IPS-11a (cell line): ENCODE measurements around the gene HIGD1C.

Source experiments
- H3K4me3 ChIP-seq: one replicate; pipeline ENCODE4 v1.5.1; 2013; ENCODE audit warnings: low read depth, low read length, control low read depth

HIGD1C gene

DNA sequence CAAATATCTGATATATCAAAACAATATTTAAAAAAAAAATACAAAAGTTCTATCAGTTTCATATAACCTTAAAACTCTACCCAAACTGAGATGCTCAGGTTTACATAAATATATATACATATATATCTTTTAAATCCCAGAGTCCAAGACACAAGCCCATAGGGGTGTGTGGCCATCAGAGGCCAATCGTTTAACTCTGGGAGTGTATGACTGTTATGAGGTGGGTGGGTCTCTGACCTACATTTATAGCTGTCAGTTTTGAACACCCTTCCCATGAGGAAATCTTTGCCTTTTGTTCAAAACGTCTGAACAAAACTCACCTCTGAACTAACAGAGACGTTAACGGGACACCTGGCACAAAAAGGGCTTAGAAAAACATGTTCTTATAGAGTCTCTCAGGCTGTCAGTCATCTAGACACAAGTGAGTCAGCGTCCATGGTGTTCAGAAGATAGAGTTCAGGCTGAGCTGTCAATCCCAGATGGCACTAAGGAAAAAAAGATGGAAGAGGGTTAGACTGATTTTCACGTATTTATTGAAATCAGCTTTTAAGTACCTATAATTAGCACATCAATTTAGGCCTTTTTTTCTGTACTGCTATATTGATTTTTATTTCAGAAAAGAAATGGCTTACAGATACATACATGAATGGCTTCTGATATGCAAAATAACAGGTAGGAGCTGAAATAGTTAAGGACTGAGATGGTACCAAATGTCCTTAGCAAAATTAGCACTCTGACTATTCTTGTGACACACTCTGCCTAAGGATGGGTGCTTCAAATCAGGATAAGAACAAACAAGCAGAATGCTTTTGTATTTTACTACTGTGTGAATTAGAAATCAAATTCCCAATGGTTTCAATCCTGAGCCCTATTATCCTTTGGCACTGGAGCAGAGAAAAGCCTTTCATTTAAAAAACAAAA lies 29.2 kb downstream of the HIGD1C start:
- no peak overlapping the region for H3K4me3 ChIP-seq

DNA sequence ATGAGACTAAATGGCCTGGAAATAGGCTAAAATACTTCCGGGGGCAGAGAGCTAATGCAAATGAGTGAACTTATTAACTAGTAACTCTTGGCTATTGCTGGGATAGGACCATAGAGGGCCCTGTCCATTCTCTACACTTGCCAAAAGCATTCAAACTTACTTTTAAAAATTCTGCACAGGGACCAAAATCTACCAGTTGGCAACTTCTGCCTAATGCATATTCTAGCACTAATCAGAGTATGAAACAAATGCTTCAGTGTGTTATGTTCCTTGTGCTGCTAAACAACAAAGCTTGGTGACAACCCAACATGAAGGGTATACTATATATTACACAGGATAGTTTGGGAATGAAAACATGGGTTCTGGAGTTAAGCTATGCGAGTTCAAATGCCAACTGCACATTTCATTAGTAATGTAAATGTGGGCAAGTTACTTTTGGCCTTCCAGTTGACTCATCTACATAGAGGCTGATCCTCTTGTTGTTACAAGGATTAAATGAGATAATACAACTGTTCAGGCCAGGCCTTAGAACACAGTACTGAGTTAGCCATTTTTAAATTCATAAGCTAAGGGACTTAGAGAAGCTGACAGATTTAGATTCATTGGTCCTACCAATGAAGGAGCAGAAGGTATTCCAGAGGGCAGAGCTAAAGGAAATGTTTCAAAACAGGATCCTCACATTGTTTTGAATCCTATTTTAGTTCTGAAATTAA lies 32.4 kb downstream of the HIGD1C start:
- H3K4me3 ChIP-seq, result no peak overlapping the region

DNA sequence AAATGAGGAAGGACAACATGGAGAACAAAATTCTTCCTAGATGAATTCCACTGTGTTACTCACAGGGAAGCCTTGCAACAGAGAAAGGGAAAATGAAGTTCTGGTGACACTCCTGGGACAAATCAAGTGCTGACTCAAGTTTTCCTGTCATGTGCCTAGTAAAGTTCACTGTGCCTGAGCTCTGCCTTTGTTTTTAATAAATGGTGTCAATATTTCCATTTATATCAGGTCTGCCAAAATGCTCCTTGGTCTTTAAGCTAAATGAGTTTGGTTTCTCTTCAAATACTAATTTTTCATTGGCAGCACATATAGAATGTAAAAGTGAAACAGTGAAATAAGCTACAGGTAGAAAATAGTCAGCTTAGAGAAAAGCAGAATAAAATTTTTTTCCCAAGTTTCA lies 33.0 kb downstream of the HIGD1C start:
- H3K4me3 ChIP-seq, result no peak overlapping the region

DNA sequence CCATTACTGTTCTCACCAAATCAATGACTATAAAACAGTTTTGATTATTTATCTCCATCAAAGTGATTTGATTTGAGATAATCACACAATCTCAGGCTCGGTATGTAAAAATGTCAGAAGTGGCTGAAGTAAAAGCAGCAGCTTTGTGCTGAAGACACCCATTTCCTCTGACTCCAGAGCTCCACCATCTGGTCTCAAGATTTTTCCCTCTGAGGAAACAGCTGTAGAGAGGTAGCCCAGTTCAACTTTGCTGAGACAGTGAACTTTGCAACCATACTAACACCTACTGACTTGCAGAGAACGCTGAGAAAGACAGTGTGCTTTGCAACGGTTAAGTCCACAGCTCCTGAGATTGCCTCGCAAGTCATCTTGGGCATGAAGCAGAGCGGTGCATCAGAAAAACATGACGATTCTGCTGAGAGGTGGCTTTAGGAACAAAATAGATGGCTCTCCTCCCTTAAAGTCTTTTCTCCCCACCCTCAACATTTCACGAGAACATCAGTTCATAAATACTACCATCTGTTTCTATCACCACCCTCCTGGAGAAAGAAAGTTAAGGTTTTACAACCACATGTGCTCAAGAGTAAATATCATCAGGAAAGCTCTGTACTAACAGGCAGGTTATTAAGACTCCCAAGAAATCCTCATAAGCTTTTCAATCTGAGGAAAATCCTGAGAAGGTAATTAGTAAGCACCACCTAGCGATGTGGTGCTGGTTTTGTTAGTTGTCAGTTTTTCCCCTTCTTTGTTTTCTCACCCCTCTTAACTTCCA lies 34.8 kb downstream of the HIGD1C start:
- H3K4me3 ChIP-seq, result no peak overlapping the region

DNA sequence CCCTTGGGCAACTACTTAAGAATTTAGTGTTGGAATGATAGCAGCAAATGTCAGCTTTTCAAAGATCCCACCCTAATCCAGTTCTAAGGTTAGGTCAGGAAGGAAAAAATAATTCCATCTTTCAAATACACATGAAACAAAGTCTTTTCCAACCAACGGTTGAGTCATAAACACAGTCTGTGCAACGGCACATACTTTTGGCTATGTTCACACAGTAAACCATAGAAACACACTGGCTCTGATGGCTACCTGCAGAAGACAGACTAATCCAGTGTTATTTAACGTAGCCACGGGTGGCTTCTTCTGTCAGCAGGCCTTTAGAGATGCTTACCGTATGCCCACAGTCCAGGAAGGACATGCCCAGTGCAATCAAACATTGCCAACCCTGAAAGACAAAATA lies 35.7 kb downstream of the HIGD1C start:
- no peak overlapping the region for H3K4me3 ChIP-seq

DNA sequence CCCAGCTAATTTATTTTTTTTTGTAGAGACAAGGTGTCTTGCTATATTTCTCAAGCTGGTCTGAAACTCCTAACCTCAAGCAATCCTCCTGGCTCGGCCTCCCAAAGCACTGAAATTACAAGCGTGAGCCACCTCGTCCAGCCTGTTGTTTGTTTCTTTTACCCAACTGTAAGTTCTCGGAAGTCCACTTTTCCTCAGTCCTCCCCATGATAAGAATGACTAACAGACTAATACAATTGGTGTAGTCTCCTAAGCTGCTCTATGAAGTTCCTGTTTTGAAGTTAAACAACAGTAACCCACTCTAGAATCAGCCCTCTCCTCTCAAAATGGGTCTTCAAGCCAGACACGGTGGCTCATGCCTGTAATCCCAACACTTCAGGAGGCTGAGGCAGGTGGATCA lies 36.5 kb downstream of the HIGD1C start:
- no peak overlapping the region for H3K4me3 ChIP-seq

DNA sequence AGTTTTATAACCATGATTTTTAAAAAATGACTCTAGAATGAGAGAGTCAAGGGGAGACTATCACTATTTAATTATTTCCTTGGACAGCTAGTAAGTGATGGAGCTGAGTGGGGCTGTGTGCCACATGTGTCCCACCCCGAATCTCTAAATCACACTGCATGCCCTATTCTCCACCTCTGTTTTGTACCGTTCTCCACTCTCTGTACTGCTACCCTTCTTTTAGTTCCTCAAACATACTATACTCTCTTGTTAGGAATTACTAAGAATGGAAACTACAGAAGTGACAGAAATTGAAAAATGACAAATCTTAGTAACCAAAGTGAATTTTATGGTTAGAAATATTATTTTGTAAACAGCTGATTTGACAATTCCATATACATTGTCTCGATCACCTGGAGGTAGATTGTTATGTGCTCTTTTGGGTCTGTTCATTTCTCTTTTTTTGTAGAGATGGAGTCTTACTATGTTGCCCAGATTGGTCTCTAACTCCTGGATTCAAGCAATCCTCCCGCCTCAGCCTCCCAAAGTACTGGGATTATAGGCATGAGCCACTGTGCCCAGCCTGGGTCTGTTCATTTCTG lies 37.9 kb downstream of the HIGD1C start:
- no peak overlapping the region for H3K4me3 ChIP-seq

DNA sequence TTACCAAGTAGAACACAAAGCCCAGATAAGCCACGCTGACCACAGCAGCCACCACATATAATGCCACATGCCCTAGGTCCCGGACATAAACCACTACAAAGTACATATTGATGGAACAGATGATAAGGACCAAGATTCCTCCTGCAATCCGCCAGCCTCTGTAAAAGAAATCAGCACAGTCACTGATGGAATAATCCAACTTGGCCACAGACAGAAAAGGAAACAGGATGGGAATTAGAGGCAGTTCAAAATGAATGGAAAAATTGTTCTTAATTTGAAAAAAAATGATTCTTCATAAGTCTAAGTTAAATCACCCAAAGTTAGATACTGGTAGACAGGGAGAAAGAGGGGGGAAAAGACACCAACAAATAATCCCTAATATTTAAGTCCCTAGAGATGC lies 38.4 kb downstream of the HIGD1C start:
- no peak overlapping the region for H3K4me3 ChIP-seq

DNA sequence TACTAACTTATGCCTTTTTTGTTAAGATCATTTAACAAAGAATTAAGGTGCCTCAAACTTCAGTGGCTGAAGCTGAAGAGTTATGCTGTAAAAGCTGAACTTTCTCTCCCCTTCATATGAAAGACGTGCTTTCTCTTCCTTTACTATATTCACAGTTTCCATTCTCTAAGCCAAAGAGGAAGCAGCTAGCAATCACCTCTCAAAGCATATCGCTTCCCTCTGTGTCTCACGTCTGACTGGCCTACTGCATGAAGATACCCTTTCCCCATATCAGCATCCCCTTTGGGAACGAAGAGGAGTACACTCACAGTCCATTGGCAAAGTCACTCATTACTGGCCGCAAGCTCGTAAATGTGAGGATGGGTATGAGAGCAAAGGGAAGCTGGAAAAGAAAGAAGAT lies 38.9 kb downstream of the HIGD1C start:
- H3K4me3 ChIP-seq, result no peak overlapping the region

DNA sequence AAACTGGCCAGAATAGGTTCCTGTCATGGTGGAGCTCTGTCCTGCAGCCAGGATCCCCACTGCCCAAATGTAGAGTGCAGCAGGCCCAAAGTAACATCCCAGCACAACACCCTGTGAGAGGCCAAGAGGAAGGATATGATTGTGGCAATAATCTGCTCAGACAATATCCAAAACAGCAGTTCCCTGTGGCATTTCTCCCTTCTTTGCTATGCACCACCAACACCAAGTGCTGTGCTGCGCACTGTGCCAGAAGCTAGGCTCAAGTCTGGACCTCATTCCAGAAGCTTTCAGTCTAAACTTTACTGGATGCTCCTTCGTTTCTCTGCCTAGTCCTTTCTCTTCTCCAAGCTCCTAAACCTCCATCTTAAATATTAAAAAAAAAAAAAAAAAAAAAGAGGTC lies 40.5 kb downstream of the HIGD1C start:
- no peak overlapping the region for H3K4me3 ChIP-seq

DNA sequence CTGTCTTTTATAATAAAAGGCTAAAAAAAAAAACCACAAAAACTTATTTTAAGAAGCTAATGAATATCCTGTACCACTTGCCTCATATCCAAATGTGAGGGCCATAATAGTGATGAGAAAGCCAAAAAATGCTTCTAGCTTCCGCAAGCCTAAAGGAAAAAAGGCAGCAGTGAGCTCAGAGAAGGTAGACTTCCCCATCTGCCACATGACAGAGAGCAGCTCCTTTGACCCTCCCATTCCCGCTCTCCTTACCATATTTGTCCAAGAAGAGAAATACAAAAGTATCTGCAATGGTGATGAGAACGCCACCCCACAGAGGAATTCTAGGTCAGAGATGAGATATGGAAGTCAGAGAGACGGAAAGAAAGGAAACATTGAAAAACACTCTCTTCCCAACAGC lies 46.7 kb downstream of the HIGD1C start:
- H3K4me3 ChIP-seq, result no peak overlapping the region

DNA sequence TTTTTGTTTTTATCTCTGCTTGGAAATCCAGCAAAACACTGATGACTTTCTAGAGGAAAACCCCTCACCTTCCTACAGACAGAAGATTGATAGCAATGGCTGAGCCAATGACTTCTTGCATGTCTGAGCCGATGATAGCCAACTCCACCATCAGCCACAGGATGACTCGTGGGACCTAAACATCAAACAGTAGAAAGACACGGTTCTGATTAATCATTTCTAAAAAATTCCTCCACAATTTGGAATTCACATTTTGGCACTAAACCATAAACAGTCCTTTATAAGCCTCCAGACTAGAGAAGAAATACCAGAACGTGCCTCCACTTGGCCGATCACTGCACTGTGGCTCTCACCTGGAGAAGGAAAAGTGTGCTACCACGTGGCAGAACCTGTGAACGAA lies 47.9 kb downstream of the HIGD1C start:
- H3K4me3 ChIP-seq, result no peak overlapping the region

DNA sequence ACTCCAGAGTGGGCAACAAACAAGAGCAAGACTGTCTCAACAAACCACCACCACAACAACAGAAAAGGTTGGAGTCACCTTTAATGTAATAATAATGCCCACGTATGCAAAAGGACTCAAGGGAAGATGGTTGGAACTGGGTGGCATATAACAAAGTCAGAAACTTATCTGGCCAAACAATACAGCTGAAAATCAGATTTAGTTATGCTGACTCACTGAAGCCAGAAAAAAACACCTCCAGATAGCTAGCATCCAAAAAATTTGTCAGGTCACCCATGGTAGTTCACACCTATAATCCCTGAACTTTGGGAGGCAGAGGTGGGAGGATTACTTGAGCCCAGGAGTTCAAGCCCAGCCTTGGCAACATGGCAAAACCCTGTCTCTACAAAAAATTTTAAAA lies 49.5 kb downstream of the HIGD1C start:
- no peak overlapping the region for H3K4me3 ChIP-seq

DNA sequence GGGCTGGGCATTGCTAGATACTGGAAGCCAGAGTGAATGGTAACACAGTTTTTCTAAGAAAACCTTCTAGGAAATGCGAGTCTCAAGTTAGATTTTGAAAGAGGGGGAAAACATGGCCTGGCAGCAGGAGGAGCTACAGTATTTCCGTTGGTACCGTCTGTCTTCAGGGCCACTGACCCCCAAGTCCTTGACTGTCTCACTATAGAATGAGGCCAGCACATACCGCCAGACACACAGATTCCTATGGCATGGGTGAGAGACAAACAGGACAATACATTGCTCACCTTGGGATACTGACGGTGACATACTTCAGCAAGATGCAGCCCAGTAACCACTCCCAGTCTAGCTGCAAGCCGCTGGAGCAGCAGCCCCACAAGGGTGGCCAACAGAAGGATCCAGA lies 52.2 kb downstream of the HIGD1C start:
- no peak overlapping the region for H3K4me3 ChIP-seq

DNA sequence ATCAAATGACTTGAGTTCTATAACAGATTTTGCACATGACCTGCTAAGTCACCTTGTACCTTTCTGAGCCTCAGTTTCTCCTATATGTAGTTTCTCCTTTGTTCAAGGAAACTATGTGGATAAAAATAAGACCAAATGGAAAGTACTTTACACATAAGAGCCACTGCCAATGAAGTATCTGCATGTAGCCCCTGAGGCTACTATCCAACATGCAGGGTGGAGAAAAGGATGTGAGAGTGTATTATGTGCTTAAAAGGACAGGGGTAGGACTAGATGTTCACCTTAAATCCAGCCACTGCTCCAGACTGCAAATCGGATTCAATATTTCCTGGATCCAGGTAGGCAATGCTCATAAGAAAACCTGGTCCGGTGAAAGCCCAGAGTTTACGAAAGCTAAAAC lies 52.7 kb downstream of the HIGD1C start:
- no peak overlapping the region for H3K4me3 ChIP-seq

DNA sequence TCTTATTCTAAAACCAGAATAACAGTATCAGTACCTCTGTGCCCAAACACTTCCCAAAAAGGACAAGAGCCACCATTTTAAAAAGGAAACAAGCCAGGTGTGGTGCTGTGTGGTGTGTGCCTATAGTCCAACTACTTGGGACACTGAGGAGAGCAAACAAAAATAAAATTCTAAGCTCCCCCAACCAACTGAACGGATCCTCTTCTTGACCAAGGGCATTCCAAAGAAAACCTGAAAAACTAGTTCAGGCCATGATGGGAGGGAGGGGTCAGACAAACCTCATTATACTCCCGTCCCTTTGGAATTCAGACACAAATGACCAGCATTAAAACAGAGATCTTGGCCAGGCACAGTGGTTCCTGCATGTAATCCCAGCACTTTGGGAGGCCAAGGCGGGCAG lies 53.3 kb downstream of the HIGD1C start:
- no peak overlapping the region for H3K4me3 ChIP-seq

DNA sequence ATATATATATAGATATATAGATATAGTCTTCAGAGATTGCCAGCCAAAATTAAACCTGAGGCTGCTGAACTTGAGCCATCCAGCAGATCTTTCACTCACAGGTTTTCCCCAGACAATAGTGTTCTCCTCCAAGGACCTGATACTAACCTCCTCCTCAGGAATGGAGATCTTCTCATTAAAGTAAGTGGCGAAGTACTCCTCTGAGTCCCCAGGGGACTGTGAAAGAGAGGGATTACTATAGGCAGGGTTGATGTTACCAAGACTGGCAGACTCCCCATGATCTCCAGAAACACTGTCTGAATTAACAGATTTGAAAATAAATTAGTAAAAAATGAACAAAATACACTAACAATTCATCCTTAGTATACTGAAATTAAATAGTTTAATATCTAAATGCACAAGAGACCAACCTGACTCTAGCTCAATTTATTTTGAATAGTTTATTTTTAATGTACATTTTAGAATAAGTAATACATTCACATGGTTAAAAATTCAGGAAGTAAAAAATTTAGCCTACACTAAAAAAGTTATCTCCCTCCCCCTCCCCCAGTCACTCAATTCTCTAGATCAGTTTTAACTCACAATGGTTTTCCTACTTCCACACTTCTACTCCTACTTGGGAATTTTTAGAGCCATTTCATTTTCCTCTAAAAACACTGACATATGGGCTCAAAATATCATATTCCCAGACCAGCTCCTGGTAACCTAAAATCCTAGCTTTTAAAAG lies 56.1 kb downstream of the HIGD1C start:
- H3K4me3 ChIP-seq, result no peak overlapping the region

DNA sequence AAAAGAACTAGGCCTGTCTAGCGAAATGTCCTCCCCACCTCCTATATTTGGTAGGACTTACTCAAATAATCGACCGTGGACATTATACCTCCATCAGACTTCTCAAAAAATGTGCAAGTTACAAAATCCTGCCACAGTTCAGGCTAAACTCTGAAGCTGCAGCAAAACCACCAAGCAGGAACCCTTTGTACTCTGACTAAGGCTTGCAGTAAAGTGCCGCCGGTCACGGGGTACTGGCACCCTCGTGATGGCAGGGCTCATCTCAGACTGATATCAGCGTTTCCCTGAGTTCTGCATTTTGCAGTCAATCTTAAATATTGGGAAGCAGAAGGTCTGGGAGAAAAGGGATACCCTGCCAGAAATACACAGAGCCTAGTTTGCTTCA lies 56.7 kb downstream of the HIGD1C start:
- H3K4me3 ChIP-seq, result no peak overlapping the region

DNA sequence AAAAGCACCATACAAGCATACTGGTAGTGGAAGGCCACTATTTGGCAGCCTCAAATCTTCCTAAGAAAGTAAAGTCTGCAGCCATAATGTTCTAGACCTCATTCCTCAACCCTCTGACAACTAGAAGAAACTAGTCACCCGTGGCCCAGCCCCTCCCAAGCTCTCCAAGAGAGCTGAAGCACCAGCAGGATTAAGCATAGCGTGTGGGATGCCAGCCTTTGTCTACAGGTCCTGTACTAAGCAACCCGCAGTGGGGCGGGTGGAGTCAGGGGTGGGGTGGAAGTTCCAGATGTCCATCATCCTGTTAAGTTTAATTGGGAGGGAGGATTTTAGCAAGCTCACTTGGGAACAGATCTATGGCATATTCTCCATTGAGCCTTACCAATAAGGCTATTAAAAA lies 59.6 kb downstream of the HIGD1C start:
- H3K4me3 ChIP-seq, result no peak overlapping the region

DNA sequence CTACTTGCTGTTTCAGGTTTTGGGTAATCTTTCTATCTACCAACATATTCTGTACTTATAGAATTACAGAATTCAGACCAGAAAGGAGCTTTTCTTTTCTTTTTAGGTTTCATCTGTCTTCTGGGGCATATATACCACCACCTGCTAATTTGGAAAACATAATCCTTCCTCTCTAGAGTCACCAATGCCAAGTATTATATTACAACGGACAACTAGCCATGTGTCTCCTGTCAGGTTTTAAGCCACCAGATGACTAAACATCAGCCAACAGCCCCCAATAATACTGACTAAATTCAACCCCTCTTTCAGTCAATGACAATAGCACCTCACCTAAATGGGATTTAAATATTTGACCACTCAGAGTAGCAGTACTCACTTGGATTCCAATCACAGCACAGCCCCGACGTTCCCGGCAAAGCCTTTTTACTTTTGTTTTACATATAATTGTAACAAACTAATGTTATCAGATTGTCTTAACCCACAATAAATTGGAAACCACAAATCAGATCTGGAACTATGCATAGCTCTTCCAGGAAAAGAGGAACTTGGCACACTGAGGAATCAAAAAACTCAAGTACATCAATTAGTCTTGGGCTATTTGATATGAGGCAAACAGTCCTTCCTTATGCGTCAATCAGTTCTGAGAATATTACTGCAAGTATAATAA lies 60.4 kb downstream of the HIGD1C start:
- no peak overlapping the region for H3K4me3 ChIP-seq
